GM18519 (cell line): Measurements from ENCODE around the gene MIB2.
"Not testable (repeated sequence)": the region's sequence is repeated elsewhere in the genome, so short reads cannot be mapped to it uniquely, and the experiment has no call there.

Source experiments
- ATAC-seq: cut with Tn5 transposase; IDR thresholded peaks from one replicate; pipeline ENCODE4 v1.9.1; 2021; ENCODE audit warnings: mild to moderate bottlenecking, moderate library complexity; ENCODE audit not compliant: unreplicated experiment, low FRiP score

Gene MIB2

DNA sequence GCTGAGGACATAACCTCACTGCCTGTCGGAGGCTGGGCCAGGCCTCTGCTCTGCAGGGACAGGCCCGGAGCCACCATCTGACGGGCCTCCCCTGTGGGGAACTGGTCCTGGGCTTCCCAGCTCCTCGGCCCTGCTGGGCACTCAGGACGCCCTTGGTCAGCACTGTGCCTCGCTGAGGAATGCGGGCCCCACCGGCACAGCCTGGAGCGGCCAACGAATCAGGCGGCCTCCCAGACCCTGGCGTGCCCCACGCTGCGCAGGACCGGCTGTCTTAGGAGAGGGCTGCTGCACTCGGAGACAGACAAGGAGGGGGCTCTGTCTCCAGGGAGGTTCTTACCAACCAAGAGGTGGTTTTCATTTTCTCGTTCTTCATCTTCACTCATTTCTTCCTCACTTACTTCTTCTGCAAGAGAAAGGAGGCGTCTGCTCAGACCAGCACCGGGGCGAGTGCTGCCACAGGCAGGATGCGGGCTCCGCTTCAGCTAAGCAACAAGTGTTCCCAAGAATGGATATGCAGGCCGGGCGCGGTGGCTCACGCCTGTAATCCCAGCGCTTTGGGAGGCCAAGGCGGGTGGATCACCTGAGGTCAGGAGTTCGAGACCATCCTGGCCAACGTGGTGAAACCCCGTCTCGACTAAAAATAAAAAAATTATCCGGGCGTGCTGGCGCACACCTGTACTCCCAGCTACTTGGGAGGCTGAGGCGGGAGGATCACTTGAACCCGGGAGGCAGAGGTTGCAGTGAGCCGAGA, 25.6 kb downstream of the MIB2 start:
- not testable (repeated sequence) for ATAC-seq

DNA sequence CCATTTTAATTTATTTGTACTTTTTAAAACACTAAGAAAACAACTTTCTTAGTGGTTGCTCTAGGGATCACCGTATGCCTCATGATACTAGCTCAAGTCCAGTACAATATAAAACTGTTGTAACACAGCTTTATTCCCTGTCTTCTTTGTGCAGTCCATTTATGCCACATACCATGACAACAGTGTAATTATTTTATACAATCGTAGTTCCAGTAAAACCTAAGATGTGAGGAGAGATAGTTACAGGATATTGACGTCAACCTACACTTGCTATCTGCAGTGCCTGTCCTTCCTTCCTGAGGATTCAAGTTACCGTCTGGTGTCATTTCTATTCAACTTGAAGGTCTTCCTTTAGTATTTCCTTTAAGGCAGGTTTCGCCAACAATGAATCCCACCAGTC, 31.0 kb downstream of the MIB2 start:
- ATAC-seq: not testable (repeated sequence)

DNA sequence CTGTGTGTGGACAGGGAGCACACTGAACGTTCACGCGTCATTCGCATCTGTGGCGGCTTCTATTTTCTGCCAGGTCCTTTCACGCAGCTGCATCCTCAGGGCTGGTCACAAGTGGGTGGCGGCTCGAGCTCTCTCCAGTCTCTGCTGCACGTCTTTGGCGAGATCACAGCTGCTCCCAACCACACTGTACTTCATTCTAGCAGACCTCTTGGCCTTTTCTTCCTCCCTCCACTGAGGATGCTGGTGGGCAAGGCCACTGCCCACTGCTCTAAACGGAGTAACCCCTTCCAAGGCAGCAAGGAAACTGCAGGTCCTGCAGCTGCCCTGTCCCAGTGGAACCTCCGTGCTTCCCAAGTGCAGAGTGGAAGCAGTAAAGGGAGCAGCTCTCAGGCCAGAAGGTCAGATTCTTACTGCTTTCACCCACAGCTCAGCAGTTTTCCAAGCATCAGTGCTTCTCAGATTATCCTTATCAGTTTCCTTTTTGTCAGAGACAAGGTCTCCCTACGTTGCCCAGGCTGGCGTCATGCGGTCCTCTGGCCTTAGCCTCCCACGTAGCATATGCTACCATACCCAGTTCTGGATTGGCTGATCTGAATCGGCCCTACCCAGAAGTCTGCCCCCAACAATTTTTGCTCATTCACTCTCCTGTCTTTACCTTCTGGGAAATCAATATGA, 32.4 kb downstream of the MIB2 start:
- not testable (repeated sequence) for ATAC-seq

DNA sequence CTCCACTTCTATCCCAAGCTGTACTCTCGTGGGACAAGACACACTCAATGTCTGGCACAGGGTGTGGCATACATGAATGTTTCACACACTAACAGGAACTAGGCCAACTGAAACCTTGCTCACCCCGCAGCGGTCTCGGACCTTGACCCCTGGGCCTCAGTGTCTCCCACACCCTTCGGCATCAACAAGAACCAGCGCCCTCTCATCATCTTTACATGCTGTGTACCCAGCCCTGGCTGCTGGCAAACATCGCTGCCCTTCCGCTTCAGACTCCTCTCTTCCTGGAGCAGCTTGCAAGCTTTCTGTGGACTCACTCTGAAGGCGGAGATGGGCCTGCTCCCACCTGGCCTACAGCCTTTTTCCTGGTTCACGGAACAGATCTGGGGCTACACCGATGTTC, 33.0 kb downstream of the MIB2 start:
- not testable (repeated sequence) for ATAC-seq

DNA sequence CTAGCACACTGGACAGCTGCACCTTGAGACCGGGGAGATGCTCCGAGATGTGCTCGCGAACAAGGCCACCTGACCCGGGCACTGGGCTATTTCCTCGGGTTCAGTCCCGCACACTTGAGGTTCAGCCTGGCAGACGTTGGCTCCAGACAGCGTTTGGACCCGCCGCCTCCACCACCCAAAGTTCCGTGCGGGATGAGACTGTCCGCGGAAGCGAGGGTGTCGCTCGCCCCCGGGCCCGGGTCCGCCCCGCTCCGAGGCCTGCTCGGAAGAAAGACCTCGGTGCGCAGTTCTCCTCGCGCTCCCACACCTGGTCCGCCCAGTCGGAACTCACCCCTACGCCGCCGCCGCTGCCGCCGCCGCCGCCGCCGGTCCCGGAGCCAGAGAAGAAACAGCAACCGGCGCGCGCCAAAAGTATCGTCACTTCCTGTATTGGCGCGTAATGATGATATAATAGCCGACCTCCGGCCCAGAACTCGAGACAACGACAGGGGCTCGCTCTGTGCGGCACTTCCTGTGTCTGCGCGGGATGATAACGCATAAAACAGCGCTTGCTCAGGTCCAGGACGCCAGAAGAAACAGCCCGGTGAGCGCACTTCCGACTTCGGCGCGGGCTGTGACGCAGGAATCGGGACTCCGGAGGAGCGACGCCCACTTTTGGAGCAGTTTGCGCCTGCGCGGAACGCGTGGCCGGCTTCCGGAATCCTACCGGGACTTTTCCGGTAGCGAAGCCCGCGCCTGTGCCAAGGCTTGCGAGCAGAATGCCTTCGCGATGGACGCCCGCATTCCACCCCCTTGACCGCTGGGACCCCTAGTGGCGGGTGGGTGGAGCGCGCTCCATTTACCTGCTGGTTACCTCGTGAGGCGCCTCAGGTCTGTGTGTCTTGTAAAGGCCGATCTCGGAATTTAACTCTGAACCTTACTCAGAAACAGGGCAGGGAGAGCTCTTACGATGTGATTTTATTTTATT, 43.6 kb downstream of the MIB2 start, which contains the start of gene CDK11B:
TSS of gene CDK11B (minus strand) at position 422 of the 967 bp plus-strand sequence. CDS start 1,519 bp downstream, outside the sequence.
- peak; percentile 70 for ATAC-seq

DNA sequence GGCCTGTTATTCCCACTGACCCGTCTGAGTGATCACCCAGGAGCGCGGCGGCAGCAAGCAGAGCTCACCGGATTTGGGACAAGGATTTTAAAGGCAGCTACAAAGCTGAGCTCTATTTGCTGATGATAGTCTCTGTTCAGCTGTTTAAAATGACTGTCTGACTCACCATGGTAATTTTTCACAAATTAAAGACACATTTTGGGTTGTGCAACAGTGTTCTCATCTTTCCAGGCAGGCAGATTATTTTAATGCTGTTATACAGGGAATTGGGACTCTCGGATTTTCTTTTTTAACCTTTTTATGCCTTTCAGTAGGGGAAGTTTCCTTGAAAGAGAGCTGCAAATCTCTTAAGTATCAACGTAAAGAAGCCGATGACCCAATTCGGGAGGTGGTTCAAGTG, 47.1 kb downstream of the MIB2 start:
- ATAC-seq: not testable (repeated sequence)

DNA sequence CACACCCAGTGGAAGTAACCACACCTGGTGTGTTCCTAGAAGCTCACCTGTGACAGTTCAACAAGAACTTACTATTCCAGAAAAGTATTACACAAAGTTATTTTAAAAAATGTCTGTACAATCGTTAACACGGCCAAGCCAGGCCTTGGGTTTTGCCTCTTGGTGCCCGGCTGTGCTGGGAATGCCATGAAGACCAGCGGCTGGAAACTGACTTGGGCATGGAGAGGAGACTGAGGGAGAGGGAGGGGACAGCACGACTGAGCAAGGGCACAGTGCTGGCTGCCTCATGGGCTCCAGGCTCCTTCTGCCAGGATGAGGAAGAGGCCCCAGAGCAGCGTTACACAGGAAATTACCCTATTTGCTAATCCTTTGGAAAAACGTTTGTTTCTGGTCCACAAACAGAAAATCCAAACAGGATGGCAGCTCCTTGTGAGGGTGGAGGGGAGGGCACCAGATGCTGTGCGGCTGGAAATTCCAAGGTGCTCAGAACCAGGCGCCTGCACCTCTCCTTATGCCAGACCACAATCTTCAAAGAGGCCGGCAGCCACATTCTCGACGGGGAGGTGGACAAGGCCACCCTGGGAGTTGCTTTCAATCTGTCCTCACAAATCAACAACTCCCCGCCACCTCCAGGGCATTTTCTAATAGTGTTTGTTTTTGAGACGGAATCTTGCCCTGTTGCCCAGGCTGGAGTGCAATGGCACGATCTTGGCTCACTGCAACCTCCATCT, 47.7 kb downstream of the MIB2 start:
- not testable (repeated sequence) for ATAC-seq

DNA sequence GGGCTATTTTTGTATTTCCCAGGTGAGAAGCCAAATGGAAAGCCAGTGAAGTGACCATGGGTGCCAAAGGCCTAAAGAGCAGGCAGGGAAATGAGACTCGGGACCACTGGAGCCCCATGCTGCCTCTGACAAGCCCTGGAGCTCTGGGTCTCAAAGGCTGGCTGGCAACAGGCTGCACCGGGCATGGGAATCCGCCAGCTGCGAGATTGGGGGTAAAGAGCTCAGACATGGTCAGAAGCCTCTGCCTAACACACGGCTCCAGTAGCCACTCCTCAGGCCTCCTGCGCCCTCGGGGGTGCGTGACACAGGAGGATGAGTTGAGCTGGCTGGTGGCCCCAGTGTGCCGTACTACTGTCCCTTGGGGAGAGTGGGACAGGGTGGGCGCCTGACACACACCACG, 49.0 kb downstream of the MIB2 start:
- not testable (repeated sequence) for ATAC-seq

DNA sequence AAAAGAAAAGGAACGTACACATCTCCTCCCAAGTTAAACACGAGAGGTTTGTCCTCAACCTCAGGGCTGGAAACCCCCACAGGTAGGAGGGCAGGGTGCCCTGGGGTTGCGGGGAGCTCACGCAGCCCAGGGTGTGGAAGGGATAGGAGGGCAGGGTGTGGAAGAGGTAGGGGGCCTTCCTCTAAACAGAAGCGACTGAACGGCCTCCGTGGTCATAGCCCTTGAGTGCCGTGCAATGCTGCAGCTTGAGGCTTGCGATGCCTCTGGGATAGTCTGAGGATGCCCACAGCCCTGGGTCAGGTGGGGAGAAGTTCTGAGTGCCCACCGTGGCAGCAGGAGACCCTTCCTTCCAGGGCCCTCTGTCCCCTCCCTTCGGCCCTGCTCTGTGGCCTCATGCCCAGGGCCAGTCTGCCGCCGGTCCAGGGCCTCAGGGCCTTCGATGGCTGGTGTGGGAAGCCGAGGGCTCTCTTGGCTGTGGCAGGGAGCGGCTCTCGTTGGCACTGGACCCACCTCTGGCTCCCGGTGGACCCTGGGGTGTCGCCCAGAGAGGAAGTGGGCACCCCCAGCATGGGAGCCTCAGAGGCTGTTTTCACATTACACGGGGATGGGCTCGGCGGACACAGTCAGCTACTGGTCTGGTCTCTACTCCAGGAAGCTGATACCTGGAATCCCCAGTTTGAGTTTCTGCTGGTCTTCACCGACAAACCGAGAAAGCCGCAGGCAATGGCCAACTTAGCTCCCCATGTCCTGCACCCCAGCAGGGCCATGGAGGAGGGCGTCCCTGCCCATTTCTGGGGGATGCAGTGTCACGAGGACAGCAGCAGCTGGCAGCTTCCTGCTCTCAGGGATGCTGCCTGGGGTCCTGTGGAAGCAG, 49.9 kb downstream of the MIB2 start:
- no peak for ATAC-seq

DNA sequence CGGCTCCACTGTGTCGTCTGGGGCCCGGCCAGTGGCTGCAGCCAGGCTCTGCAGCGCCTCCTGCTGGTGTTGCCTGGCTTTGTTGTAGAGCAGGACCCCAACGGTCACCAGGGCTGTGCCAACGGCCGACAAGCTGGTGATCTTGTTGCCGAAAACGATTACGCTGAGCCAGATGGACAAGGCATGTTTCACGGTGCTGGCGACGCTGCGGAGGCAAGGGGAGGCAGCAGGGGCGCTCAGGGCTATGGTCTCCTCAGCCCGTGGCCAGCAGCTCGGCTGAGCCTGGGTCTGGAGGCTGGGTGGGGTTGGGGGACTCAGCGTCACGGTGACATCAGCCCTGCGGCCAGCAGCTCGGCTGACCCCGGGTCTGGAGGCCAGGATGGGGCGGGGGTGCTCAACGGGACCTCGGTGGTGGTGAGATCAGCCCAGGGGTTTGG, 50.5 kb downstream of the MIB2 start:
- ATAC-seq: no peak

DNA sequence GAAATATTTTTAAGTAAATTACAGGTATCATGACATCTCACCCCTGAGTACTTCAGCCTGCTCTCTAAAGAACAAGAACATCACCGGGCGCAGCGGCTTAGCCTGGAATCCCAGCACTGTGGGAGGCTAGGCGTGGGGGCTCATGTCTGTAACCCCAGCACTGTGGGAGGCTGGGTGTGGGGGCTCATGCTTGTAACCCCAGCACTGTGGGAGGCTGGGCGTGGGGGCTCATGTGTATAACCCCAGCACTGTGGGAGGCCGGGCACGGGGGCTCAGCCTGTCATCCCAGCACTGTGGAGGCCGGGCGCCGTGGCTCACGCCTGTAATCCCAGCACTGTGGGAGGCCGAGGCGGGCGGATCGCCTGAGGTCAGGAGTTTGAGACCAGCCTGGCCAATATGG, 51.2 kb downstream of the MIB2 start:
- no peak for ATAC-seq

DNA sequence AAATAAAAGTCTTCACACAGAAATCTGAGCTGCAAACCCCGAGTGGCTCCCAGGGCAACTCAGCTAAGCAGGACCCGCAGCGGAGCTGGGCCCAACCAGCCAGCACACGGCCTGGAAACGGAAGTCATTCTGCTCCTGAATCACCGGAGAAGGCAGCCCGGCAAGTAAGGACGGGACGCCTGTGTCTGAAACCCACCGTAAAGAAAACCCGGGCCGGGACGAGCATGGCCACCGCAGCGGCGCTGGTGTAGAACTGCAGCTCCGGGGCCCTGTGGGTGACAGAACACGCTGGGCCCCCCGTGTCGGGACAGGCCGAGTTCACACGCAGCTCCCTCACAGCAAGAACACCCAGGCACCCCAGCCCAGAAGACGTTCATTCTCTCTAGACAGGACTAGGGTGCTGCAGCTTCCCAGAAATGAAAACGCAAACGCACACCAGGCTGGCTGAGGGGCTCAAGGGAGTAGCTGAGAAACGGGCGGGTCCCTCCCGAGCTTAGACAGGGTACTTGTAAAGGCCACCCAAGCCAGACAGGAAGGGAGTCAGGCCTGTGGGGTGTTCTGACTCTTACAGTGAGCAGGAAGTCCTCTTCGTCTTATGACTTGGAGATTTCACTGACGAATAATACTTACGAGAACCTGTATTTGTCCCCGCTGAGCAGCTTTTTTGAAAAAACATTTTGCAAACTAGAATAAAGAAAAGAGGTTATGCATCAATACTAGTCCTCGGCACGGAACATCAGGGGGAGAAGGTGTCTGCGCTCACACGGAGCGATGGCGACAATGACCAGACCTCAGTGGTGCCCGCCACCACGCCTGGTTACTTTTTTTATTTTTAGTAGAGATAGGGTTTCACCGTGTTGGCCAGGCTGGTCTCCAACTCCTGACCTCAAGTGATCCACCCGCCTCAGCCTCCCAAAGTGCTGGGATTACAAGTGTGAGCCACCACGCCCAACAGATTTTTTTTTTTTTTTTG, 54.5 kb downstream of the MIB2 start:
- no peak for ATAC-seq

DNA sequence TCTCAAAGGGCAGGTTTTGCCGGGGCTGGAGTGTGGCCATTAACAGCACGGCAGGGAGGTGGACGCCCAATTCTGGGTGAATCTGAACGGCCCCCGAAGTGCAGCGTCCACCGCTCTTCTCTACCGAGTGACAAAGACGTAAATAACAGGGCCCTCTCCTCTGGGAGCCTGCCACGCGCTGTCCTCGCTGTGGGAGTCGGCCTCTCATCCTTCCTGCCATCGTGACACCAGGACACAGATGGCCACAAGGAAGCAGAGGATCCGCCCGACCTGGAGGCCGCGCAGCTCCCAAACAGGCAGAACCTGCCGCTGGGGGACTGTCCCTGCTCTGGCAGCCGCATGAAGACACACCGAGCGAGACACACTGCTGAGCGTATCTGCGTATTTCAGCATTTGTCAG, 55.6 kb downstream of the MIB2 start:
- ATAC-seq: no peak

DNA sequence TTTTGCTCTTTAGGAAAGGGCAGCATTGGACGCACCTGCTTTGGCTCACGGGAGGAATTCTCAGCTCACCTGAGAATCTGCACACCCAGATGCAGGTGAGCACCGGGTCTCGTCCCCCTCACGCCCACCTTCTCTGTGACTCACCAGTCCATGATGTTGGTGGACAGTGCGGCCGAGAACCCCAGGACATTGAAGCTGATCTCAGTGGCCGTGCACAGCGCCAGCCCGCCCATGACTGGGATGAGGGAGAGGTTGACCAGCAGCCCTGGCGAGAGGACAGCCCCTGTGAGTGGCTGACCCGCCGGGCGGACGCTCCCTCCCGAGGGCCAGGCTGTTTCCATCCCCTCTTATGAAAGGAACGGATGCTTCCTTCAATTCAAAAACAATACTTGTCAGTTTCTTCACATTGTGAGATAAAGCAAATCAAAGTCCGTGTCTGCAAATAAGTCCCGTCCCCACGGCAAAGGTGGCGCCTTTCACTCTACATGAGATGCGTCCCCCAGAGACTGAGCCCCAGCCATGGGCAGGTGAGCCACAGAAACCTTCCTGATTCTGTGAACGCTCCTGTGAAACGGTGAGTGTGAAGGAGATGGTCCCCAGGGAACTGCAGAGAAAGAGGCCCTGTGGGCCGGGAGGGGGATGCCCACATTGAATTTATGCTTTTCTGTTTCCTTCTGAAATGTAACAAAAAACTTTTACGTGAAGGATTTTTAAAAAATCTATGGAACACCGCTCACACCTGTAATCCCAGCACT, 56.2 kb downstream of the MIB2 start:
- ATAC-seq: no peak

DNA sequence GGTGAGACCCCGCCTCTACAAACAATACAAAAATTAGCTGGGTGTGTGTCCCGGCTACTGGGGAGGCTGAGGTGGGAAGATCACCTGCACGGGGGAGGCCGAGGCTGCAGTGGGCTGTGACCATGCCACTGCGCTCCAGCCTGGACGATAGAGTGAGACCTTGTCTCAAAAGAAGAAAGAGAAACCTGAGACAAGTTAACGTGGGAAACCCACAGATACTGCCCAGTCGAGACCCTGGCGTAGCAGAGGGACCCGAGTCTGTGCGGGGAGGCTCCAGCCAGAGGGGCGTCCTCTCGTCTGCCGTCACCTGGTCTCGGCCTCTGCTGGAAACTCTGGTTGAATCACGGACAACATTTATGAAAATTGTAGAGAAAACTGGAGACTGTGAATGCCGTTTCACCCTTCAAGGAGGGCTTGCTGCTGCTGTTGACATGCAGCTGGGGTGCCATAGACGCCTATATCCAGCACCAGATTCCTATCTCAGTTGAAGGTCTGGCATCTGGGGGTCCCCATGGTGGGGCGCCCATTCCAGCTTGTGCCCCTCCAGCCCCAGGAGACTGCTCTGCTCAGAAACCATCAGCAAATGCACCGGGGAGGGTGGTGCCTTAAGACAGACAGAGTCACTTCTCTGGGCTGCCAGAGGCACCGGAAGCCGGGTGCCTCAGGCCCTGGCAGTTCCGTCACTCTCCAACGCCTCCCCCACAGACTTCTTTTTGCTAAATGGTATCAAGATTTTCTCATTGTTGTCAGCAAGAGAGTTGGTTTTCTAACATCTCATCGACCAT, 57.1 kb downstream of the MIB2 start:
- ATAC-seq: no peak

DNA sequence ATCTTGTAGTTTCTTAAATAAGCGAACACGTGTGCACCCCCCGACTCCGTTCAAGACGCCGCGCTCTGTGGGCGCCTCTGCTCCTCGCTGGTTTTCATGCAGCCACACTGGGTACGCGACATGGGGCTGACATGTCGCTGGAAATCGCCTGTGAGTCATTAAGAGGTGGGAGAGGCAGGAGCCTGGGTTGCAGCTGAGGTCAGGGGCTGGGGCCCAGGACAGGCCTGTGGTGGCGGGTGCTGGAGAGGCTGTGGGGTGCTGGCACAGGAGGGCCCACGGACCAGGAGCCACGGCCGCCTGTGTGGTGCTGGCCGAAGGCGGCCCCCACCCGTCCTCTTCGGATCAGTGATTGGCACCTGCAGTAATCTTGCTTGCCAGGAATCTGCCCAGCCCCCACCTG, 59.5 kb downstream of the MIB2 start:
- not testable (repeated sequence) for ATAC-seq

DNA sequence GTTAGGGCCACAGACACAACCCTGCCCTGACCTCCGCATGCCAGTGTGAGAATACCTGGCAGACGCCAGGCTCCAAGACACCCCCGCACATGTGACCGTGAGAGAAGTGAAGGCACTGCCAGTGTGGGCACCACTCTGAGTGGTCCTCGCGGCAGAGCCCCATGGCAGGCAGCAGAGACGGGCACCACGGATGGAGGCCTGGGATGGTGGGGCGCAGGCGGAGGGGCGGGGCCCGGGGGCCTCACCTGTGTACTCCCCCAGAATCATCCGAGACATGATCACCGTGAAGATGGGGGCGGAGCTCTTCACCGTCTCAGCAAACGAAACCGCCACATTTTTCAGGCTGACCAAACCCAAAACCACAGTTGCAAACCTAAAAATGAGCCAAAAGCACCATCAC, 59.9 kb downstream of the MIB2 start:
- ATAC-seq: not testable (repeated sequence)
